Measurements from ENCODE around the gene DPP6. TPM values are rescaled to one million over a fixed set of nuclear protein-coding genes. Genes with fewer than 3 reads are reported as not detected.
A peak's percentile ranks its signal among the peaks of the same experiment; 100 is the strongest.

DPP6 gene
- total RNA-seq, 1 donor from 2014 or later = 0.48 TPM

- H3K4me3 Mint-ChIP-seq (ENCODE audit: unreplicated experiment) = no peak overlapping the region
- TF ChIP-seq, protein P1, sequence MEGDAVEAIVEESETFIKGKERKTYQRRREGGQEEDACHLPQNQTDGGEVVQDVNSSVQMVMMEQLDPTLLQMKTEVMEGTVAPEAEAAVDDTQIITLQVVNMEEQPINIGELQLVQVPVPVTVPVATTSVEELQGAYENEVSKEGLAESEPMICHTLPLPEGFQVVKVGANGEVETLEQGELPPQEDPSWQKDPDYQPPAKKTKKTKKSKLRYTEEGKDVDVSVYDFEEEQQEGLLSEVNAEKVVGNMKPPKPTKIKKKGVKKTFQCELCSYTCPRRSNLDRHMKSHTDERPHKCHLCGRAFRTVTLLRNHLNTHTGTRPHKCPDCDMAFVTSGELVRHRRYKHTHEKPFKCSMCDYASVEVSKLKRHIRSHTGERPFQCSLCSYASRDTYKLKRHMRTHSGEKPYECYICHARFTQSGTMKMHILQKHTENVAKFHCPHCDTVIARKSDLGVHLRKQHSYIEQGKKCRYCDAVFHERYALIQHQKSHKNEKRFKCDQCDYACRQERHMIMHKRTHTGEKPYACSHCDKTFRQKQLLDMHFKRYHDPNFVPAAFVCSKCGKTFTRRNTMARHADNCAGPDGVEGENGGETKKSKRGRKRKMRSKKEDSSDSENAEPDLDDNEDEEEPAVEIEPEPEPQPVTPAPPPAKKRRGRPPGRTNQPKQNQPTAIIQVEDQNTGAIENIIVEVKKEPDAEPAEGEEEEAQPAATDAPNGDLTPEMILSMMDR (IDR thresholded peaks at IDR 0.05; ENCODE audit: insufficient read depth, low read depth, low read length) = no peak
- TF ChIP-seq EZH2 (IDR thresholded peaks at IDR 0.05; ENCODE audit: insufficient read depth, low read length) = no peak
- Histone ChIP-seq H3K9me3 (ENCODE audit: insufficient read depth, low read depth, low read length) (no peaks in the 10 kb centered on the region), H4K20me1 (ENCODE audit: insufficient read depth, low read length) (no peaks in the 10 kb centered on the region), H3K27me3 (ENCODE audit: insufficient read depth, low read length) (no peaks in the 10 kb centered on the region), H3K79me2 (ENCODE audit: insufficient read depth, low read length) (no peaks in the 10 kb centered on the region), H3K4me1 (ENCODE audit: insufficient read depth, low read length) (peaks cover 11% of the 10 kb centered on the region), H2AFZ (ENCODE audit: low read depth, low read length) (no peak overlapping the region), H3K36me3 (ENCODE audit: insufficient read depth, low read length) (no peaks in the 10 kb centered on the region), H3K9ac (ENCODE audit: low read length) (no peak overlapping the region), H3K4me3 (ENCODE audit: insufficient read depth, low read depth, low read length) (no peak overlapping the region), H3K27ac (ENCODE audit: low read depth, low read length) (no peak overlapping the region), H3K4me2 (ENCODE audit: low read length) (peak overlapping the region; percentile 52)
- no peak for FAIRE-seq
- H3K4me1 Mint-ChIP-seq (ENCODE audit: low read depth, unreplicated experiment) = peaks cover 6% of the 10 kb centered on the region
- DNase-seq (ENCODE audit: low read depth) = peak; percentile 48
- peaks cover 3% of the 10 kb centered on the region for H3K27me3 Mint-ChIP-seq (ENCODE audit: low read depth, unreplicated experiment)
- no peaks in the 10 kb centered on the region for H3K36me3 Mint-ChIP-seq (ENCODE audit: low read depth, unreplicated experiment)
- peaks cover 7% of the 10 kb centered on the region for H3K9me3 Mint-ChIP-seq (ENCODE audit: unreplicated experiment)
- peak overlapping the region; percentile 71 for H3K27ac Mint-ChIP-seq (ENCODE audit: unreplicated experiment)
These were observed 647.2 kb downstream of the DPP6 start for GRCh38 chr7:154699417-154699816.

DNA sequence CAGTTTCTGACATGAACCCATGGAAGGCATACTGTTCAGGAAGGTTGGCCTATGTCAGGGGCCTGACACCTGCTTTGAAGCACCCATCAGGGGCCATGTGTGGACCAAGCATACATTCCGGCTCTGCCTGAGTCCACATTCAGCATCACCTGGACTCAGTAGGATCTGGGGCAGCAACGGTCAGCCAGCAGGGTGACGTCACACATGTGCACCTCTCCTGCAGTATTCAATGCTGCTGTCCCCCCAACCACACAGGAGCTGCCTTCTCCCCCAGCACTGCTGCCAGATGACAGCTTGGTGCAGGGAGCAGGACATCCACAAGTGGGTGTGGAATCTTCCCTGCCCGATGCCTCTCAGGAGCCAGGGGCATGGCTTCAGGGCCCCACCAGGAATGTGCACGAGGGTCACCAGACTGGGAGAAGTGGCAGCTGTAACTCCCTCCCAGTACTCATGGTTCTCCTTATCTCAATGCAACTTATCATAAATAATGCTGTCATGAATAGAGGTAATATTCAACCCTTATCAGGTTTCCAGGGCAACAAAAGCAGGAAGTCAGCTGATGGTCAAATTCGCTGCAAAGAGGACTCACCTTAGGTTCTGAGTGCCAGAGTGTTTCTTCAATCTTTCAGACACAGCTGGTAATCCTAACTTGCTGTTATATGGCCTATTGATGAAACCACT lies 657.8 kb downstream of the DPP6 start:
- Histone ChIP-seq H3K36me3 (ENCODE audit: insufficient read depth, low read length) (no peaks in the 10 kb centered on the region), H3K4me1 (ENCODE audit: insufficient read depth, low read length) (no peaks in the 10 kb centered on the region), H3K4me2 (ENCODE audit: low read length) (no peak overlapping the region), H3K79me2 (ENCODE audit: insufficient read depth, low read length) (no peaks in the 10 kb centered on the region), H4K20me1 (ENCODE audit: insufficient read depth, low read length) (no peaks in the 10 kb centered on the region), H3K9me3 (ENCODE audit: insufficient read depth, low read depth, low read length) (no peaks in the 10 kb centered on the region), H3K27me3 (ENCODE audit: insufficient read depth, low read length) (no peaks in the 10 kb centered on the region), H3K27ac (ENCODE audit: low read depth, low read length) (no peak overlapping the region), H3K4me3 (ENCODE audit: insufficient read depth, low read depth, low read length) (no peak overlapping the region), H2AFZ (ENCODE audit: low read depth, low read length) (no peak overlapping the region), H3K9ac (ENCODE audit: low read length) (no peak overlapping the region)
- DNase-seq (ENCODE audit: low read depth) (no peak), FAIRE-seq (no peak)
- no peak overlapping the region for H3K4me3 Mint-ChIP-seq (ENCODE audit: unreplicated experiment)
- no peak overlapping the region for H3K27ac Mint-ChIP-seq (ENCODE audit: unreplicated experiment)
- H3K36me3 Mint-ChIP-seq (ENCODE audit: low read depth, unreplicated experiment) = no peaks in the 10 kb centered on the region
- H3K27me3 Mint-ChIP-seq (ENCODE audit: low read depth, unreplicated experiment) = no peaks in the 10 kb centered on the region
- TF ChIP-seq, protein P1 (IDR thresholded peaks at IDR 0.05; ENCODE audit: insufficient read depth, low read depth, low read length) = no peak
- TF ChIP-seq EZH2 (IDR thresholded peaks at IDR 0.05; ENCODE audit: insufficient read depth, low read length) = no peak
- peaks cover 16% of the 10 kb centered on the region for H3K9me3 Mint-ChIP-seq (ENCODE audit: unreplicated experiment)
- H3K4me1 Mint-ChIP-seq (ENCODE audit: low read depth, unreplicated experiment) = no peaks in the 10 kb centered on the region

- Mint-ChIP-seq H3K27ac (ENCODE audit: unreplicated experiment) (no peak overlapping the region), H3K4me3 (ENCODE audit: unreplicated experiment) (no peak overlapping the region), H3K9me3 (ENCODE audit: unreplicated experiment) (no peaks in the 10 kb centered on the region), H3K27me3 (ENCODE audit: low read depth, unreplicated experiment) (peaks cover 5% of the 10 kb centered on the region), H3K4me1 (ENCODE audit: low read depth, unreplicated experiment) (peaks cover 6% of the 10 kb centered on the region), H3K36me3 (ENCODE audit: low read depth, unreplicated experiment) (no peaks in the 10 kb centered on the region)
- H2AFZ ChIP-seq (ENCODE audit: low read depth, low read length) = no peak overlapping the region
- no peak for TF ChIP-seq EZH2 (IDR thresholded peaks at IDR 0.05; ENCODE audit: insufficient read depth, low read length)
- TF ChIP-seq, protein P1 (IDR thresholded peaks at IDR 0.05; ENCODE audit: insufficient read depth, low read depth, low read length) = no peak
- H4K20me1 ChIP-seq (ENCODE audit: insufficient read depth, low read length) = no peaks in the 10 kb centered on the region
- H3K27me3 ChIP-seq (ENCODE audit: insufficient read depth, low read length) = no peaks in the 10 kb centered on the region
- peaks cover 4% of the 10 kb centered on the region for H3K9me3 ChIP-seq (ENCODE audit: insufficient read depth, low read depth, low read length)
- DNase-seq (ENCODE audit: low read depth) = no peak
- no peak overlapping the region for H3K27ac ChIP-seq (ENCODE audit: low read depth, low read length)
- H3K4me1 ChIP-seq (ENCODE audit: insufficient read depth, low read length) = no peaks in the 10 kb centered on the region
- no peak overlapping the region for H3K9ac ChIP-seq (ENCODE audit: low read length)
- H3K79me2 ChIP-seq (ENCODE audit: insufficient read depth, low read length) = no peaks in the 10 kb centered on the region
- H3K4me2 ChIP-seq (ENCODE audit: low read length) = no peak overlapping the region
- H3K36me3 ChIP-seq (ENCODE audit: insufficient read depth, low read length) = no peaks in the 10 kb centered on the region
- no peak for FAIRE-seq
- no peak overlapping the region for H3K4me3 ChIP-seq (ENCODE audit: insufficient read depth, low read depth, low read length)
These were observed 667.8 kb downstream of the DPP6 start for GRCh38 chr7:154720016-154720415.
